SK-N-SH (cell line): ENCODE results near the gene FEM1B. TPM values are rescaled to one million over a fixed set of nuclear protein-coding genes. Genes with fewer than 3 reads are reported as not detected.

Experiments used
- CTCF ChIA-PET: fragments of 300-600, 350-600 bp; formaldehyde crosslinking; extraction: SDS; loops from one replicate; lab custom pipeline; 2021; lab: Yijun Ruan, JAX
- POLR2A ChIA-PET: fragments of 350-600 bp; sonication (Branson Sonifier 250); formaldehyde crosslinking; extraction: SDS; loops from one replicate; lab custom pipeline; 2020; ENCODE audit warnings: antibody characterized with exemption, inconsistent platforms; lab: Yijun Ruan, JAX
- DNase-seq: peaks from one replicate; pipeline ENCODE4 v3.0.0; 2012
- H2AFZ ChIP-seq: fragments of 200-600 bp; sonication (generic); 2 replicates; pipeline ENCODE4 v1.8.1; 2016; ENCODE audit warnings: antibody characterized with exemption, mild to moderate bottlenecking, low read depth
- H3F3A ChIP-seq: fragments of 200-600 bp; sonication (generic); replicated peaks from 2 replicates; pipeline ENCODE3; 2016; ENCODE audit warnings: antibody characterized with exemption, mild to moderate bottlenecking; ENCODE audit not compliant: insufficient read depth
- H3K27ac ChIP-seq, 2 experiments: fragments of 200-500 bp in 1 of 2; fragments of 200-600 bp in 1 of 2; sonication (Bioruptor generic) in 1 of 2; sonication (generic), shearing (Covaris generic) in 1 of 2; 2 replicates each; pipeline versions ENCODE4 v1.5.1 to v1.6.1; 2014 to 2016; ENCODE audit warnings: low read depth in 2 of 2, inconsistent platforms in 1 of 2, low read length in 1 of 2, mild to moderate bottlenecking in 1 of 2, mixed read lengths in 1 of 2
- H3K27me3 ChIP-seq: fragments of 200-600 bp; sonication (generic), shearing (Covaris generic); 2 replicates; pipeline ENCODE4 v1.6.1; 2016; ENCODE audit warnings: mixed run types; ENCODE audit not compliant: insufficient read depth
- H3K36me3 ChIP-seq, 2 experiments: fragments of 200-500 bp in 1 of 2; fragments of 200-600 bp in 1 of 2; sonication (Bioruptor generic) in 1 of 2; sonication (generic) in 1 of 2; replicated peaks in 1 of 2; 2 replicates each; pipeline versions ENCODE3 to v1.5.1; 2014 to 2016; ENCODE audit warnings: low read length in 1 of 2, mild to moderate bottlenecking in 1 of 2; ENCODE audit not compliant: insufficient read depth in 2 of 2, control insufficient read depth in 1 of 2
- H3K4me1 ChIP-seq, 2 experiments: fragments of 200-500 bp in 1 of 2; fragments of 200-600 bp in 1 of 2; sonication (Bioruptor generic) in 1 of 2; sonication (generic), shearing (Covaris generic) in 1 of 2; 2 replicates each; pipeline versions ENCODE4 v1.5.1 to v1.6.1; 2014 to 2016; ENCODE audit warnings: low read depth in 1 of 2, low read length in 1 of 2, mixed run types in 1 of 2; ENCODE audit not compliant: insufficient read depth in 2 of 2, control insufficient read depth in 1 of 2
- H3K4me2 ChIP-seq: fragments of 200-600 bp; sonication (generic), shearing (Covaris generic); 2 replicates; pipeline ENCODE4 v1.6.1; 2017; ENCODE audit warnings: mixed run types
- H3K4me3 ChIP-seq, 2 experiments: fragments of 200-500 bp in 1 of 2; fragments of 200-600 bp in 1 of 2; sonication (Bioruptor generic) in 1 of 2; sonication (generic), shearing (Covaris generic) in 1 of 2; 2 replicates each; pipeline versions ENCODE4 v1.5.1 to v1.8.1; 2014 to 2016; ENCODE audit warnings: low read depth in 2 of 2, inconsistent platforms in 1 of 2, low read length in 1 of 2, mild to moderate bottlenecking in 1 of 2, mixed read lengths in 1 of 2, moderate library complexity in 1 of 2
- H3K79me2 ChIP-seq: fragments of 200-600 bp; sonication (generic); 2 replicates; pipeline ENCODE4 v1.8.1; 2017; ENCODE audit warnings: mild to moderate bottlenecking; ENCODE audit not compliant: insufficient read depth
- H3K9ac ChIP-seq: fragments of 200-600 bp; sonication (generic); 2 replicates; pipeline ENCODE4 v1.6.1; 2017; ENCODE audit warnings: mixed run types
- H3K9me2 ChIP-seq: fragments of 200-600 bp; sonication (generic); 2 replicates; pipeline ENCODE4 v1.6.1; 2017; ENCODE audit warnings: mixed run types
- H3K9me3 ChIP-seq: fragments of 200-600 bp; sonication (generic); 2 replicates; pipeline ENCODE4 v1.6.1; 2017; ENCODE audit warnings: mixed run types, mild to moderate bottlenecking, moderate library complexity
- H4K20me1 ChIP-seq: fragments of 200-600 bp; sonication (generic); 2 replicates; pipeline ENCODE4 v1.6.1; 2017; ENCODE audit warnings: mild to moderate bottlenecking, mixed run types; ENCODE audit not compliant: insufficient read depth
- ELF1 ChIP-seq: IDR thresholded peaks from 2 replicates; pipeline ENCODE4 v1.4.0; 2012
- EP300 ChIP-seq, 2 experiments: IDR thresholded peaks; 2 replicates each; pipeline versions ENCODE4 v1.4.0 to v1.6.1; 2012; ENCODE audit warnings: borderline replicate concordance in 1 of 2, low read depth in 1 of 2, low read length in 1 of 2
- FOXM1 ChIP-seq: IDR thresholded peaks from 2 replicates; pipeline ENCODE4 v1.4.0; 2012; ENCODE audit warnings: low read depth, mild to moderate bottlenecking
- GABPA ChIP-seq: IDR thresholded peaks from 2 replicates; pipeline ENCODE4 v1.4.0; 2012; ENCODE audit warnings: low read depth, mild to moderate bottlenecking
- GATA2 ChIP-seq: sonication (generic); formaldehyde crosslinking; IDR thresholded peaks from 2 replicates; pipeline ENCODE4 v1.5.0; 2020; ENCODE audit warnings: mild to moderate bottlenecking, missing genetic modification reagents
- MXI1 ChIP-seq: IDR thresholded peaks from 2 replicates; pipeline ENCODE4 v1.6.1; 2012; ENCODE audit warnings: mild to moderate bottlenecking, low read depth, low read length, improper control_type of control experiment
- POLR2AphosphoS5 ChIP-seq: IDR thresholded peaks from 2 replicates; pipeline ENCODE4 v1.6.1; 2012; ENCODE audit warnings: low read depth, low read length
- SIN3A ChIP-seq: IDR thresholded peaks from 2 replicates; pipeline ENCODE4 v1.6.1; 2012; ENCODE audit warnings: low read depth, mild to moderate bottlenecking, low read length, moderate library complexity, borderline replicate concordance
- SMC3 ChIP-seq: IDR thresholded peaks from 2 replicates; pipeline ENCODE4 v1.6.1; 2012; ENCODE audit warnings: low read depth, low read length, improper control_type of control experiment
- TCF12 ChIP-seq: IDR thresholded peaks from 2 replicates; pipeline ENCODE4 v1.4.0; 2012
- TEAD4 ChIP-seq: IDR thresholded peaks from 2 replicates; pipeline ENCODE4 v1.4.0; 2012; ENCODE audit warnings: mild to moderate bottlenecking, borderline replicate concordance; ENCODE audit not compliant: insufficient read depth
- WGBS: methylation state at CpG from one replicate; pipeline ENCODE4 v1.1.6; 2017; ENCODE audit warnings: low lambda C conversion rate; 5-methylcytosine and 5-hydroxymethylcytosine counted together
- polyA plus RNA-seq, 3 experiments: library from polyadenylated mRNA; depleted of rRNA; stranded (reverse); fragments of >200 nt; gene quantifications; 2 replicates each; pipeline ENCODE4 v1.2.3, GENCODE V29; 2012
- TF ChIP-seq, protein P1 (sequence below): fragments of 150-350 bp; IDR thresholded peaks from 2 replicates; pipeline ENCODE4 v1.6.1; 2017; ENCODE audit warnings: antibody characterized with exemption, low read length, low read depth, borderline replicate concordance
- TF ChIP-seq, protein P2 (sequence below): IDR thresholded peaks from 2 replicates; pipeline ENCODE4; 2012
- TF ChIP-seq, protein P3 (sequence below): IDR thresholded peaks from 2 replicates; pipeline ENCODE4 v1.4.0; 2012; ENCODE audit warnings: low read depth
- TF ChIP-seq, protein P4 (sequence below): IDR thresholded peaks from 2 replicates; pipeline ENCODE4 v1.6.1; 2012; ENCODE audit warnings: mild to moderate bottlenecking, low read depth, low read length, moderate library complexity

Gene FEM1B
- polyA plus RNA-seq, 1 of the 3 experiments (the other 2 are of a cell fraction), result 14.0 TPM

DNA sequence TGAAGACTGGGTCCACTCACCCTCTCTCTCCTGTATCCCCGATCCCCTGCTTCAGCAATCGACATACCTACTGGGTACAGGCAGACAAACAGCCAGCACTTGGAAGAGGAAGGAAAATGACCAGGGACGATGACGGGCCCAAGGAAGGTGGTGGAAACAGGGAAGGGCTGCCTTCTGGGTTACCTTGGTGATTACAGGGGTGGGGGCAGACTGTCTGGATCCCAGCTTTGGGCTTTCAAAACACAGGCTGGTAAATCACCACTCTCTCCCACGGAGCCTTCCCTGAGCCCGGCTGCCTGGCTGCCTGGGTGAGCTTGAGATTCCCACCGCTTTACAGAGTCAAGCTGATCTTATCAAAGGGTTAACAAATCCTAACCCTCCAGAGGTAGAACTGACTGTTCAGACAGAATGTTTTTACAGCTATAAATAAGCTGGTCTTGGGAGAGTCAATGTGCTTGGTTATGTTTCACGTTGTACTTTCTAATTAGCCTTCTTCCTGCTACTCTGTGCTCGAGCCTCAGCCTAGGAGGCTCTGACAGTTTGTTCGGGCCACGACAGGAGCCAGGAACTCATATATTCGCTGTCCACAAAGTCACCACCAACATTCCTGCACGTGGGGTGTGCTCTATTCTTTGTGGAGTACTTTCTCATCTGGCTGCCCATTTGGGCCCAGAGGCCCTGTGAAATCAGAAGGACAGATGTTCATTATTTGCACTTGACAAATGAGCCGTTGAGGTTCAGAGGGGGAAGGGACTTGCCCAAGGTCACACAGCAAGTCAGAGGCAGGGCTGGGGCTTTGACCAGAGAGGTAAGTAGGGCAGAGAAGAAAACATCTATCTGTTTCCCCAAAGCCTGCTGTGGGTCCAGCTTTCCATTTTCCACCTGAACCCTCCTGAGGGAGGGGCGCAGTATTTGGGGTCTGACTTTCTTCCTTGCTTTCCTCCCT is 63.5 kb downstream of the FEM1B start:
- H3K4me2 ChIP-seq, result peak overlapping the region; percentile 39
- ChIA-PET CTCF (interaction anchor here (0.7 to 1.2 kb wide), 2 partner anchors 34 to 87 kb away, joined by 4 read pairs; no protein-coding TSS in a partner anchor), POLR2A (interaction anchor here (0.6 kb wide), 1 partner anchor 338 kb away, joined by 9 read pairs; no protein-coding TSS in a partner anchor)
- no peaks in the 10 kb centered on the region for H3K79me2 ChIP-seq
- peak overlapping the region in 1 of 2 experiments; percentile 69; a peak in 2 of 4 replicates for H3K27ac ChIP-seq
- no peak overlapping the region for H3K4me3 ChIP-seq
- peak overlapping the region; percentile 32; the same call in 1 of the 2 replicates for H3K9ac ChIP-seq
- no peak overlapping the region for H2AFZ ChIP-seq
- 75% methylated on average over 15 of the region's 15 CpGs for WGBS
- no peaks in the 10 kb centered on the region for H3K36me3 ChIP-seq
- peaks cover 0 to 8% of the 10 kb centered on the region in 2 experiments; a peak in 2 of 4 replicates for H3K4me1 ChIP-seq
- no peak for DNase-seq
- H3K27me3 ChIP-seq, result no peaks in the 10 kb centered on the region
- no peaks in the 10 kb centered on the region for H3K9me2 ChIP-seq
- no peaks in the 10 kb centered on the region for H3K9me3 ChIP-seq
- TF ChIP-seq, protein P1, sequence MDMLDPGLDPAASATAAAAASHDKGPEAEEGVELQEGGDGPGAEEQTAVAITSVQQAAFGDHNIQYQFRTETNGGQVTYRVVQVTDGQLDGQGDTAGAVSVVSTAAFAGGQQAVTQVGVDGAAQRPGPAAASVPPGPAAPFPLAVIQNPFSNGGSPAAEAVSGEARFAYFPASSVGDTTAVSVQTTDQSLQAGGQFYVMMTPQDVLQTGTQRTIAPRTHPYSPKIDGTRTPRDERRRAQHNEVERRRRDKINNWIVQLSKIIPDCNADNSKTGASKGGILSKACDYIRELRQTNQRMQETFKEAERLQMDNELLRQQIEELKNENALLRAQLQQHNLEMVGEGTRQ, result no peak
- TF ChIP-seq SIN3A, result no peak
- no peak for TF ChIP-seq POLR2AphosphoS5
- TF ChIP-seq MXI1, result no peak
- TF ChIP-seq, protein P2, sequence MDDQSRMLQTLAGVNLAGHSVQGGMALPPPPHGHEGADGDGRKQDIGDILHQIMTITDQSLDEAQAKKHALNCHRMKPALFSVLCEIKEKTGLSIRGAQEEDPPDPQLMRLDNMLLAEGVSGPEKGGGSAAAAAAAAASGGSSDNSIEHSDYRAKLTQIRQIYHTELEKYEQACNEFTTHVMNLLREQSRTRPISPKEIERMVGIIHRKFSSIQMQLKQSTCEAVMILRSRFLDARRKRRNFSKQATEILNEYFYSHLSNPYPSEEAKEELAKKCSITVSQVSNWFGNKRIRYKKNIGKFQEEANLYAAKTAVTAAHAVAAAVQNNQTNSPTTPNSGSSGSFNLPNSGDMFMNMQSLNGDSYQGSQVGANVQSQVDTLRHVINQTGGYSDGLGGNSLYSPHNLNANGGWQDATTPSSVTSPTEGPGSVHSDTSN, result no peak
- TF ChIP-seq, protein P3, sequence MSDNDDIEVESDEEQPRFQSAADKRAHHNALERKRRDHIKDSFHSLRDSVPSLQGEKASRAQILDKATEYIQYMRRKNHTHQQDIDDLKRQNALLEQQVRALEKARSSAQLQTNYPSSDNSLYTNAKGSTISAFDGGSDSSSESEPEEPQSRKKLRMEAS, result no peak
- TF ChIP-seq GABPA, result no peak
- no peak for TF ChIP-seq TEAD4
- TF ChIP-seq GATA2 (CRISPR knock-in tag), result no peak
- no peaks in the 10 kb centered on the region for H4K20me1 ChIP-seq
- H3F3A ChIP-seq, result peaks cover 8% of the 10 kb centered on the region

DNA sequence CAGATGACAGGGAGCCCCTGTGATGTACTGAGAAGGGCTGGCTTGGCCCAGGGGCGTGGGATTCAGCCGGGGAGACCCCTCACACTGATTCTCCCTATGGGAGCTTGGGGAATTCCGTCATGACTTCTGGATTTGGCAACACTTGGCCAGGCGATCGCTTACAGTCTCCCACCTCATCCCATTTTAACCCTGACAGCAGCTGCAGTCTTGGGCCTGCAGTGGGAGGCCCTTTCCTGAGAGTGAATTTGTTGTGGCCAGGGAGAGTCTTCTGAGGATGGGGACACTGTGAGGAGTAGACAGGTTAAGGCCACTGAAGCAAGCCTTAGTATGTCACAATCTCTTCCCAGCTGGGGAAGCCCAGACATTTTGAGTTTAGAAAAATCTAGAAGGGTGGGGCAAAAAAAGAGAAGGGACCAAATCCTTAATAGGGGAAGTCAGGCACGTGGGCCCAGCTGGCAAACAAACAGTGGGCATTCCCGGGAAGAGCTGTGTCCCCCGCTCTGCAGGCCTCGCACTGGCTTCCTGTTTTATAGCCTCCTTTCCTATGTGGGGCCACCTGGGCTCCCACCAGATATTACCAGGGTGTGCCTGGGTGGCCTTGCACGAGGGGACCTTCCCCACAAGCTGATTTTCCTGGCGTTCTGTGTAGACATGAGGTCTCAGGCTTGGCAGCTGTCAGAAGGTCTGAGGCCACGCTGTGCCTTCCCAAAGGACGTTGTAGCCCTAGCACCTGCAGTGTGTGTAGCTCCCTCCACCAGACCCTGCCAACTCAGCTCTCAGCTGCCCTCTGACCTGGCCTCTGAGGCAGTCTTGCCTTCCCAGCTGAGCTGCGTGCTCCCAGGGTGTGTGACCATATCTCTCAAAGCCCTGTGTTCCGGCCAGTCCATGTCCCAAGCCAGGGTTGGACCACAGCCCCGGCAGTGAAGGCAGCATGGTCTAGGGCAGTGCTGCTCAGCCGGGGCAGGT is 64.5 kb downstream of the FEM1B start:
- H3K36me3 ChIP-seq, result no peaks in the 10 kb centered on the region
- DNase-seq, result no peak
- H3K4me3 ChIP-seq, result no peak overlapping the region
- no peaks in the 10 kb centered on the region for H3K27me3 ChIP-seq
- H4K20me1 ChIP-seq, result no peaks in the 10 kb centered on the region
- H3K9me3 ChIP-seq, result no peaks in the 10 kb centered on the region
- peaks cover 2 to 8% of the 10 kb centered on the region in 2 experiments; a peak in 3 of 4 replicates for H3K4me1 ChIP-seq
- H2AFZ ChIP-seq, result no peak overlapping the region
- 88% methylated on average over 11 of the region's 17 CpGs for WGBS
- POLR2A ChIA-PET, result no interaction called here
- H3F3A ChIP-seq, result peaks cover 8% of the 10 kb centered on the region
- no peaks in the 10 kb centered on the region for H3K9me2 ChIP-seq
- CTCF ChIA-PET, result interaction anchor here (3.8 kb wide), 1 partner anchor 36 kb away, joined by 16 read pairs; no protein-coding TSS in a partner anchor
- peak overlapping the region in 1 of 2 experiments; percentile 69; a peak in 1 of 4 replicates for H3K27ac ChIP-seq
- H3K4me2 ChIP-seq, result peak overlapping the region; percentile 39; the same call in 1 of the 2 replicates
- peak overlapping the region; percentile 32; the same call in 1 of the 2 replicates for H3K9ac ChIP-seq
- H3K79me2 ChIP-seq, result no peaks in the 10 kb centered on the region
- TF ChIP-seq SMC3, result no peak
- no peak for TF ChIP-seq TCF12
- TF ChIP-seq ELF1, result no peak
- TF ChIP-seq, protein P4, sequence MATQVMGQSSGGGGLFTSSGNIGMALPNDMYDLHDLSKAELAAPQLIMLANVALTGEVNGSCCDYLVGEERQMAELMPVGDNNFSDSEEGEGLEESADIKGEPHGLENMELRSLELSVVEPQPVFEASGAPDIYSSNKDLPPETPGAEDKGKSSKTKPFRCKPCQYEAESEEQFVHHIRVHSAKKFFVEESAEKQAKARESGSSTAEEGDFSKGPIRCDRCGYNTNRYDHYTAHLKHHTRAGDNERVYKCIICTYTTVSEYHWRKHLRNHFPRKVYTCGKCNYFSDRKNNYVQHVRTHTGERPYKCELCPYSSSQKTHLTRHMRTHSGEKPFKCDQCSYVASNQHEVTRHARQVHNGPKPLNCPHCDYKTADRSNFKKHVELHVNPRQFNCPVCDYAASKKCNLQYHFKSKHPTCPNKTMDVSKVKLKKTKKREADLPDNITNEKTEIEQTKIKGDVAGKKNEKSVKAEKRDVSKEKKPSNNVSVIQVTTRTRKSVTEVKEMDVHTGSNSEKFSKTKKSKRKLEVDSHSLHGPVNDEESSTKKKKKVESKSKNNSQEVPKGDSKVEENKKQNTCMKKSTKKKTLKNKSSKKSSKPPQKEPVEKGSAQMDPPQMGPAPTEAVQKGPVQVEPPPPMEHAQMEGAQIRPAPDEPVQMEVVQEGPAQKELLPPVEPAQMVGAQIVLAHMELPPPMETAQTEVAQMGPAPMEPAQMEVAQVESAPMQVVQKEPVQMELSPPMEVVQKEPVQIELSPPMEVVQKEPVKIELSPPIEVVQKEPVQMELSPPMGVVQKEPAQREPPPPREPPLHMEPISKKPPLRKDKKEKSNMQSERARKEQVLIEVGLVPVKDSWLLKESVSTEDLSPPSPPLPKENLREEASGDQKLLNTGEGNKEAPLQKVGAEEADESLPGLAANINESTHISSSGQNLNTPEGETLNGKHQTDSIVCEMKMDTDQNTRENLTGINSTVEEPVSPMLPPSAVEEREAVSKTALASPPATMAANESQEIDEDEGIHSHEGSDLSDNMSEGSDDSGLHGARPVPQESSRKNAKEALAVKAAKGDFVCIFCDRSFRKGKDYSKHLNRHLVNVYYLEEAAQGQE, result no peak
- TF ChIP-seq EP300 (IDR thresholded peaks at IDR 0.05; ENCODE audit: borderline replicate concordance in 1 of 2, low read depth in 1 of 2, low read length in 1 of 2), result no peak
- TF ChIP-seq, protein P1, result no peak
- TF ChIP-seq GATA2 (CRISPR knock-in tag), result no peak
- no peak for TF ChIP-seq FOXM1
- TF ChIP-seq MXI1, result no peak
